ENCODE results near the gene NPEPPS. TPM values are rescaled to one million over a fixed set of nuclear protein-coding genes. Genes with fewer than 3 reads are reported as not detected.

The NPEPPS gene
- total RNA-seq, 1 experiment from 2014 or later: 342 TPM

GRCh38 chr17:47660064-47660492 lies 129.2 kb downstream of the NPEPPS start:
- intact Hi-C loops (cut with micrococcal nuclease; ENCODE audit: unreplicated experiment): no loop called here
- Mint-ChIP-seq H3K9me3 (ENCODE audit: low read depth, unreplicated experiment) (no peaks in the 10 kb centered on the region), H3K36me3 (ENCODE audit: insufficient read depth, unreplicated experiment) (peaks cover 94% of the 10 kb centered on the region), H3K27me3 (ENCODE audit: unreplicated experiment) (no peaks in the 10 kb centered on the region), H3K4me1 (ENCODE audit: low read depth, unreplicated experiment) (peaks cover 14% of the 10 kb centered on the region), H3K27ac (ENCODE audit: unreplicated experiment) (peak overlapping the region; percentile 18), H3K4me3 (ENCODE audit: low read depth, unreplicated experiment) (no peak overlapping the region)
- no TSS peak for BruUV-seq (replicated peaks)
- CTCF ChIA-PET: interaction anchor here (0.6 kb wide), 2 partner anchors 17 to 52 kb away, joined by 3 to 4 read pairs; no protein-coding TSS in a partner anchor
- no peak for TF ChIP-seq CTCF (IDR thresholded peaks at IDR 0.05; ENCODE audit: unreplicated experiment)
- no peak for DNase-seq

- peak; percentile 79 for TF ChIP-seq CTCF (IDR thresholded peaks at IDR 0.05; ENCODE audit: unreplicated experiment)
- BruUV-seq (replicated peaks): no TSS peak
- intact Hi-C loops (cut with micrococcal nuclease; ENCODE audit: unreplicated experiment): no loop called here
- H3K27me3 Mint-ChIP-seq (ENCODE audit: unreplicated experiment): no peaks in the 10 kb centered on the region
- H3K4me1 Mint-ChIP-seq (ENCODE audit: low read depth, unreplicated experiment): no peaks in the 10 kb centered on the region
- peak; percentile 80 for DNase-seq
- H3K9me3 Mint-ChIP-seq (ENCODE audit: low read depth, unreplicated experiment): no peaks in the 10 kb centered on the region
- no peak overlapping the region for H3K4me3 Mint-ChIP-seq (ENCODE audit: low read depth, unreplicated experiment)
- peaks cover 94% of the 10 kb centered on the region for H3K36me3 Mint-ChIP-seq (ENCODE audit: insufficient read depth, unreplicated experiment)
- peak overlapping the region; percentile 4 for H3K27ac Mint-ChIP-seq (ENCODE audit: unreplicated experiment)
- CTCF ChIA-PET: interaction anchor here (0.7 to 1.2 kb wide), 2 partner anchors 24 to 648 kb away, joined by 4 read pairs; no protein-coding TSS in a partner anchor
Measured at GRCh38 chr17:47663912-47664623, 133.2 kb downstream of the NPEPPS start.

- no TSS peak for BruUV-seq (replicated peaks)
Measured at GRCh38 chr17:47664624-47664941, 133.7 kb downstream of the NPEPPS start.

GRCh38 chr17:47665655-47666054 lies 134.7 kb downstream of the NPEPPS start:
- Mint-ChIP-seq H3K4me3 (ENCODE audit: low read depth, unreplicated experiment) (no peak overlapping the region), H3K27ac (ENCODE audit: unreplicated experiment) (no peak overlapping the region), H3K4me1 (ENCODE audit: low read depth, unreplicated experiment) (no peaks in the 10 kb centered on the region), H3K27me3 (ENCODE audit: unreplicated experiment) (no peaks in the 10 kb centered on the region), H3K9me3 (ENCODE audit: low read depth, unreplicated experiment) (no peaks in the 10 kb centered on the region), H3K36me3 (ENCODE audit: insufficient read depth, unreplicated experiment) (peaks cover 96% of the 10 kb centered on the region)
- TF ChIP-seq CTCF (IDR thresholded peaks at IDR 0.05; ENCODE audit: unreplicated experiment): no peak
- CTCF ChIA-PET: interaction anchor here (1.2 kb wide), 1 partner anchor 22 kb away, joined by 4 read pairs; no protein-coding TSS in a partner anchor
- intact Hi-C loops (cut with micrococcal nuclease; ENCODE audit: unreplicated experiment): no loop called here
- BruUV-seq (replicated peaks): no TSS peak
- no peak for DNase-seq

More at GRCh38 chr17:47664624-47664941, 133.7 kb downstream of the NPEPPS start:
- Mint-ChIP-seq H3K27ac (ENCODE audit: unreplicated experiment) (peak overlapping the region; percentile 4), H3K4me1 (ENCODE audit: low read depth, unreplicated experiment) (no peaks in the 10 kb centered on the region), H3K9me3 (ENCODE audit: low read depth, unreplicated experiment) (no peaks in the 10 kb centered on the region), H3K27me3 (ENCODE audit: unreplicated experiment) (no peaks in the 10 kb centered on the region), H3K36me3 (ENCODE audit: insufficient read depth, unreplicated experiment) (peaks cover 95% of the 10 kb centered on the region), H3K4me3 (ENCODE audit: low read depth, unreplicated experiment) (no peak overlapping the region)
- DNase-seq: no peak
- CTCF ChIA-PET: interaction anchor here (1.2 kb wide), 1 partner anchor 23 kb away, joined by 4 read pairs; no protein-coding TSS in a partner anchor
- no peak for TF ChIP-seq CTCF (IDR thresholded peaks at IDR 0.05; ENCODE audit: unreplicated experiment)
- intact Hi-C loops (cut with micrococcal nuclease; ENCODE audit: unreplicated experiment): no loop called here

Measured in Calu3 (cell line).